GM23338 (cell line): ENCODE data around the gene CACNA1B. TPM values are rescaled to one million over a fixed set of nuclear protein-coding genes. Genes with fewer than 3 reads are reported as not detected.

Source experiments
- ATAC-seq: fragments of 200-7000 bp; cut with Tn5 transposase; 3 replicates; pipeline ENCODE4 v1.9.1; 2020
- DNase-seq: peaks from one replicate; pipeline ENCODE4 v3.0.0-alpha.2; 2015; ENCODE audit warnings: low spot score
- H2AFZ ChIP-seq: fragments of 200-600 bp; sonication (generic); 2 replicates; pipeline ENCODE4 v1.8.0; 2016; ENCODE audit warnings: antibody characterized with exemption, mild to moderate bottlenecking, moderate library complexity
- H3F3A ChIP-seq: fragments of 200-600 bp; sonication (generic); replicated peaks from 2 replicates; pipeline ENCODE4 v1.8.0; 2017; ENCODE audit warnings: antibody characterized with exemption, mixed run types, low read depth
- H3K27ac ChIP-seq: fragments of 200-600 bp; sonication (generic); 2 replicates; pipeline ENCODE4 v1.6.1; 2016; ENCODE audit warnings: low read depth
- H3K27me3 ChIP-seq: fragments of 200-600 bp; sonication (generic); 2 replicates; pipeline ENCODE4 v1.8.0; 2016; ENCODE audit warnings: mild to moderate bottlenecking, mixed run types, moderate library complexity; ENCODE audit not compliant: insufficient read depth
- H3K36me3 ChIP-seq: fragments of 200-600 bp; sonication (generic); 2 replicates; pipeline ENCODE4 v1.8.0; 2016; ENCODE audit warnings: mild to moderate bottlenecking; ENCODE audit not compliant: insufficient read depth
- H3K4me1 ChIP-seq: fragments of 200-600 bp; sonication (generic); 2 replicates; pipeline ENCODE4 v1.8.0; 2016; ENCODE audit warnings: mild to moderate bottlenecking, moderate library complexity; ENCODE audit not compliant: insufficient read depth
- H3K4me2 ChIP-seq: fragments of 200-600 bp; sonication (generic); 2 replicates; pipeline ENCODE4 v1.7.1; 2017; ENCODE audit warnings: mixed run types
- H3K4me3 ChIP-seq: fragments of 200-600 bp; sonication (generic); 2 replicates; pipeline ENCODE4 v1.6.1; 2016; ENCODE audit warnings: mixed run types
- H3K79me2 ChIP-seq: fragments of 200-600 bp; sonication (generic); replicated peaks from 2 replicates; pipeline ENCODE4 v1.8.0; 2017; ENCODE audit warnings: mild to moderate bottlenecking; ENCODE audit not compliant: insufficient read depth
- H3K9me2 ChIP-seq: fragments of 200-600 bp; sonication (generic); 2 replicates; pipeline ENCODE4 v1.8.0; 2017; ENCODE audit not compliant: insufficient read depth
- H4K20me1 ChIP-seq: fragments of 200-600 bp; sonication (generic); replicated peaks from 2 replicates; pipeline ENCODE4 v1.8.0; 2017; ENCODE audit warnings: mild to moderate bottlenecking; ENCODE audit not compliant: insufficient read depth
- H3K27ac Mint-ChIP-seq: 2 replicates; pipeline ENCODE4 v1.8.0; 2020; ENCODE audit warnings: inconsistent platforms, mild to moderate bottlenecking, moderate library complexity, mixed read lengths
- H3K27me3 Mint-ChIP-seq: 3 replicates; pipeline ENCODE4 v1.8.0; 2022; ENCODE audit warnings: low read depth, mild to moderate bottlenecking, moderate library complexity, mixed read lengths, inconsistent platforms; ENCODE audit not compliant: insufficient read depth, poor library complexity
- H3K36me3 Mint-ChIP-seq: 3 replicates; pipeline ENCODE4 v1.8.0; 2021; ENCODE audit warnings: low read depth, mild to moderate bottlenecking, inconsistent platforms, moderate library complexity, mixed read lengths
- H3K4me1 Mint-ChIP-seq: 3 replicates; pipeline ENCODE4 v1.8.0; 2020; ENCODE audit warnings: mild to moderate bottlenecking, inconsistent platforms, mixed read lengths
- H3K4me3 Mint-ChIP-seq: 3 replicates; pipeline ENCODE4 v1.8.0; 2021; ENCODE audit warnings: moderate library complexity, mild to moderate bottlenecking, inconsistent platforms, mixed read lengths
- H3K9me3 Mint-ChIP-seq: 3 replicates; pipeline ENCODE4 v1.8.0; 2020; ENCODE audit warnings: moderate library complexity, mild to moderate bottlenecking, inconsistent platforms, mixed read lengths
- ETS1 ChIP-seq: IDR thresholded peaks from 2 replicates; pipeline ENCODE4 v1.6.1; 2016; ENCODE audit warnings: antibody characterized with exemption
- EZH2 ChIP-seq: fragments of 200-600 bp; sonication (generic); IDR thresholded peaks from one replicate; pipeline ENCODE4 v1.8.0; 2017; ENCODE audit warnings: antibody characterized with exemption, mild to moderate bottlenecking, low read depth; ENCODE audit not compliant: unreplicated experiment
- EZH2phosphoT487 ChIP-seq: fragments of 200-600 bp; sonication (generic); IDR thresholded peaks from one replicate; pipeline ENCODE4 v1.8.1; 2018; ENCODE audit warnings: antibody characterized with exemption; ENCODE audit not compliant: unreplicated experiment
- JUNB ChIP-seq: IDR thresholded peaks from one replicate; pipeline ENCODE4 v1.6.1; 2016; ENCODE audit warnings: antibody characterized with exemption; ENCODE audit not compliant: unreplicated experiment
- NANOG ChIP-seq: IDR thresholded peaks from 2 replicates; pipeline ENCODE4 v1.6.1; 2016; ENCODE audit warnings: antibody characterized with exemption, borderline replicate concordance
- REST ChIP-seq: IDR thresholded peaks from one replicate; pipeline ENCODE4 v1.6.1; 2018; ENCODE audit warnings: antibody characterized with exemption; ENCODE audit not compliant: unreplicated experiment
- ZNF462 ChIP-seq: fragments of 250-450 bp; sonication (Bioruptor Pico); IDR thresholded peaks from 2 replicates; pipeline ENCODE4 v1.5.0; 2020; ENCODE audit warnings: mild to moderate bottlenecking, moderate library complexity
- polyA plus RNA-seq: library from polyadenylated mRNA; unstranded; fragments of >200 nt; fragmentation: Nextera tagmentation; extraction: Ambion mirVana; gene quantifications from 2 replicates; pipeline ENCODE4 v1.2.1, GENCODE V29; 2016
- total RNA-seq: library from RNA; depleted of rRNA; stranded (reverse); fragments of >200 nt; shearing (Covaris generic); gene quantifications from 2 replicates; pipeline ENCODE4 v1.2.3, GENCODE V29; 2014

Gene CACNA1B
- total and polyA plus RNA-seq, 2 experiments from 2014 or later, result 1.1 to 10.4 TPM

GRCh38 chr9:138007918-138008841, 130.6 kb downstream of the CACNA1B start:
- no peak overlapping the region for H3K27ac ChIP-seq
- DNase-seq, result no peak
- no peaks in the 10 kb centered on the region for H3K4me1 ChIP-seq
- no peaks in the 10 kb centered on the region for H3K36me3 ChIP-seq
- H3K4me3 Mint-ChIP-seq, result no peak overlapping the region
- no peaks in the 10 kb centered on the region for H4K20me1 ChIP-seq
- no peaks in the 10 kb centered on the region for H3K9me2 ChIP-seq
- H3K27me3 Mint-ChIP-seq, result peaks cover 4% of the 10 kb centered on the region
- no peak overlapping the region for H3K4me2 ChIP-seq
- no peak overlapping the region for H3K27ac Mint-ChIP-seq
- H3K4me1 Mint-ChIP-seq, result peaks cover 8% of the 10 kb centered on the region; the same call in 2 of the 3 replicates
- no peaks in the 10 kb centered on the region for H3K27me3 ChIP-seq
- no peak overlapping the region for H2AFZ ChIP-seq
- H3K4me3 ChIP-seq, result no peak overlapping the region
- no peaks in the 10 kb centered on the region for H3K79me2 ChIP-seq
- TF ChIP-seq JUNB, result no peak
- no peak for TF ChIP-seq ZNF462 (CRISPR knock-in tag)
- TF ChIP-seq NANOG, result no peak
- TF ChIP-seq EZH2phosphoT487, result no peak
- TF ChIP-seq ETS1, result no peak
- TF ChIP-seq REST, result no peak
- TF ChIP-seq EZH2, result no peak
- no peak for ATAC-seq
- H3K36me3 Mint-ChIP-seq, result peaks cover 10% of the 10 kb centered on the region; the same call in 2 of the 3 replicates
- H3F3A ChIP-seq, result no peaks in the 10 kb centered on the region
- H3K9me3 Mint-ChIP-seq, result no peaks in the 10 kb centered on the region; the same call in 1 of the 3 replicates
